ENCODE data around the gene RPL3. TPM values are rescaled to one million over a fixed set of nuclear protein-coding genes. Genes with fewer than 3 reads are reported as not detected.

The RPL3 gene
- total and polyA plus RNA-seq, 4 donors = 580 to 1,767 (median 1,184) TPM

GRCh38 chr22:39302431-39302960 is 16.9 kb downstream of the RPL3 start:
- DNase-seq (ENCODE audit: low spot score) = no peak
- Histone ChIP-seq H3K27ac (ENCODE audit: low read depth in 1 of 2, low read length in 2 of 2) (no peak overlapping the region), H3K4me1 (ENCODE audit: control insufficient read depth in 4 of 4, insufficient read depth in 4 of 4, low read length in 3 of 4) (peaks cover 21 to 60% (median 44%) of the 10 kb centered on the region in 4 donors), H3K27me3 (ENCODE audit: control insufficient read depth in 4 of 4, insufficient read depth in 4 of 4, low read length in 3 of 4) (no peaks in the 10 kb centered on the region), H3K36me3 (ENCODE audit: control insufficient read depth in 4 of 4, insufficient read depth in 3 of 4, low read depth in 1 of 4, low read length in 3 of 4) (no peaks in the 10 kb centered on the region), H3K4me3 (ENCODE audit: low read depth in 1 of 3, low read length in 3 of 3) (no peak overlapping the region), H3K9me3 (ENCODE audit: control insufficient read depth in 4 of 4, low read length in 3 of 4) (no peaks in the 10 kb centered on the region), H3K9ac (ENCODE audit: low read depth in 1 of 2, low read length in 2 of 2) (no peak overlapping the region)
- TF ChIP-seq SP1 (IDR thresholded peaks at IDR 0.05) = no peak
- TF ChIP-seq RAD21 (IDR thresholded peaks at IDR 0.05) = no peak
- no peak for TF ChIP-seq CTCF (IDR thresholded peaks at IDR 0.05; ENCODE audit: low read depth, low read length, missing input control)
- no peak for TF ChIP-seq HNF4A (conservative IDR thresholded peaks at IDR 0.05)
- TF ChIP-seq MAX (IDR thresholded peaks at IDR 0.05) = no peak
- TF ChIP-seq RXRA (IDR thresholded peaks at IDR 0.05) = no peak
- no peak for TF ChIP-seq FOXA1 (IDR thresholded peaks at IDR 0.05)
- no peak for TF ChIP-seq JUND (IDR thresholded peaks at IDR 0.05)
- TF ChIP-seq HNF4G (IDR thresholded peaks at IDR 0.05) = no peak
- TF ChIP-seq ATF3 (IDR thresholded peaks at IDR 0.05) = no peak
- no peak for TF ChIP-seq ZBTB33 (IDR thresholded peaks at IDR 0.05)
- 75% methylated on average over 2 of the region's 2 CpGs for WGBS

GRCh38 chr22:39301926-39302325 is 17.5 kb downstream of the RPL3 start:
- H3K4me3 ChIP-seq (ENCODE audit: low read depth in 1 of 3, low read length in 3 of 3) = no peak overlapping the region
- H3K9ac ChIP-seq (ENCODE audit: low read depth in 1 of 2, low read length in 2 of 2) = no peak overlapping the region
- no peak for TF ChIP-seq FOXA2 (IDR thresholded peaks at IDR 0.05)
- TF ChIP-seq NR2F2 (IDR thresholded peaks at IDR 0.05) = no peak
- TF ChIP-seq FOXA1 (IDR thresholded peaks at IDR 0.05) = no peak
- TF ChIP-seq MAX (IDR thresholded peaks at IDR 0.05) = no peak
- no peak for TF ChIP-seq GABPA (IDR thresholded peaks at IDR 0.05 in 1 of 2, conservative IDR thresholded peaks at IDR 0.05 in 1 of 2)
- TF ChIP-seq CTCF (IDR thresholded peaks at IDR 0.05; ENCODE audit: low read depth, low read length, missing input control) = no peak
- no peak for TF ChIP-seq RXRA (IDR thresholded peaks at IDR 0.05)
- no peak for TF ChIP-seq TAF1 (conservative IDR thresholded peaks at IDR 0.05)
- no peaks in the 10 kb centered on the region for H3K36me3 ChIP-seq (ENCODE audit: control insufficient read depth in 4 of 4, insufficient read depth in 3 of 4, low read depth in 1 of 4, low read length in 3 of 4)
- no peak for DNase-seq (ENCODE audit: low spot score)
- H3K27me3 ChIP-seq (ENCODE audit: control insufficient read depth in 4 of 4, insufficient read depth in 4 of 4, low read length in 3 of 4) = no peaks in the 10 kb centered on the region
- WGBS = 68% methylated on average over 7 of the region's 7 CpGs
- H3K9me3 ChIP-seq (ENCODE audit: control insufficient read depth in 4 of 4, low read length in 3 of 4) = no peaks in the 10 kb centered on the region
- no peak overlapping the region for H3K27ac ChIP-seq (ENCODE audit: low read depth in 1 of 2, low read length in 2 of 2)
- H3K4me1 ChIP-seq (ENCODE audit: control insufficient read depth in 4 of 4, insufficient read depth in 4 of 4, low read length in 3 of 4) = peaks cover 26 to 64% (median 49%) of the 10 kb centered on the region in 4 donors
